Osteoblast (primary cell): ENCODE data around the gene CIROP. TPM values are rescaled to one million over a fixed set of nuclear protein-coding genes. Genes with fewer than 3 reads are reported as not detected.

Experiments used
- DNase-seq: peaks from one replicate; pipeline ENCODE4 v3.0.0; 2011; ENCODE audit warnings: low spot score, mixed read lengths; ENCODE audit not compliant: insufficient read length; ENCODE audit errors: missing footprints
- H2AFZ ChIP-seq: 2 replicates; pipeline ENCODE4 v1.6.0; 2011; ENCODE audit warnings: mild to moderate bottlenecking, low read length
- H3K27ac ChIP-seq: 2 replicates; pipeline ENCODE4 v1.5.1; 2011; ENCODE audit warnings: mild to moderate bottlenecking, low read depth, low read length, moderate library complexity
- H3K27me3 ChIP-seq: 2 replicates; pipeline ENCODE4 v1.6.0; 2012; ENCODE audit warnings: mild to moderate bottlenecking, control low read depth, inconsistent platforms, low read length, moderate library complexity; ENCODE audit not compliant: insufficient read depth
- H3K36me3 ChIP-seq: 2 replicates; pipeline ENCODE4 v1.5.1; 2011; ENCODE audit warnings: mild to moderate bottlenecking, low read length, control low read depth, moderate library complexity; ENCODE audit not compliant: insufficient read depth
- H3K4me1 ChIP-seq: 2 replicates; pipeline ENCODE4 v1.5.1; 2011; ENCODE audit warnings: mild to moderate bottlenecking, low read length, control low read depth, moderate library complexity; ENCODE audit not compliant: insufficient read depth
- H3K4me2 ChIP-seq: 2 replicates; pipeline ENCODE4 v1.6.0; 2011; ENCODE audit warnings: mild to moderate bottlenecking, low read length; ENCODE audit not compliant: insufficient read depth
- H3K4me3 ChIP-seq: fragments of 200-600 bp; sonication (generic); 3 replicates; pipeline ENCODE4 v1.5.1; 2012; ENCODE audit warnings: mild to moderate bottlenecking, low read length, inconsistent platforms; ENCODE audit not compliant: insufficient read depth
- H3K79me2 ChIP-seq: 2 replicates; pipeline ENCODE4 v1.6.0; 2012; ENCODE audit warnings: mild to moderate bottlenecking, low read length, control low read depth, inconsistent platforms; ENCODE audit not compliant: insufficient read depth
- H3K9me3 ChIP-seq: 2 replicates; pipeline ENCODE4 v1.5.1; 2011; ENCODE audit warnings: low read depth, low read length, control low read depth
- H4K20me1 ChIP-seq: 2 replicates; pipeline ENCODE4 v1.6.0; 2012; ENCODE audit warnings: mild to moderate bottlenecking, low read length, control low read depth; ENCODE audit not compliant: insufficient read depth
- total RNA-seq: library from RNA; depleted of rRNA; stranded (reverse); fragments of >200 nt; gene quantifications from 2 replicates; pipeline ENCODE4 v1.2.3, GENCODE V29; 2012
- TF ChIP-seq, protein P1 (sequence below): IDR thresholded peaks from 2 replicates; pipeline ENCODE4 v1.5.1; 2011; ENCODE audit warnings: mild to moderate bottlenecking, low read depth, low read length, moderate library complexity; ENCODE audit errors: extremely low read depth

Gene CIROP
- total RNA-seq, 1 donor, result not detected

DNA sequence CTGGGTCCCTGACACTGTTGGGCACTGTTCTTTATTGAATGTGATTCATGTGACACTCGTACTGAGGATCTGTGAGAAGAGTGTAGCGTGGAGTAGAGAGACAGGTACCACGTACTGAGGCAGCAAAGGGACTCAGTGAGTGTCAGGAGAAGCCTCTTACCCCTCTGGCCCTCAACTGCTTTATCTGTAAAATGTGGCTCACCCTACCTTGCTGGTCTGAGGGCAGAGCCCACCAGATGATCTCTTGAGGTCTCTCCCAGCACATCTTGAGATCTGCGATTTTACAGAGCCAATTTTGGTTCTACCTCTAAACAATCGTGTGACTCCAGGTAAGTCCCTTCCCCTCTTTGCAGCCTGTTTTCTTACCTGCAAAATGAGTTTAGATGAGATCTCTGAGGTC, 11.1 kb upstream of the CIROP start:
- Histone ChIP-seq H3K27ac (peak overlapping the region; percentile 92), H3K36me3 (no peaks in the 10 kb centered on the region), H3K4me1 (peaks cover 34% of the 10 kb centered on the region), H3K4me3 (no peak overlapping the region), H3K27me3 (no peaks in the 10 kb centered on the region), H3K4me2 (no peak overlapping the region), H3K9me3 (no peaks in the 10 kb centered on the region), H2AFZ (no peak overlapping the region), H4K20me1 (no peaks in the 10 kb centered on the region), H3K79me2 (no peaks in the 10 kb centered on the region)
- no peak for DNase-seq
- TF ChIP-seq, protein P1, sequence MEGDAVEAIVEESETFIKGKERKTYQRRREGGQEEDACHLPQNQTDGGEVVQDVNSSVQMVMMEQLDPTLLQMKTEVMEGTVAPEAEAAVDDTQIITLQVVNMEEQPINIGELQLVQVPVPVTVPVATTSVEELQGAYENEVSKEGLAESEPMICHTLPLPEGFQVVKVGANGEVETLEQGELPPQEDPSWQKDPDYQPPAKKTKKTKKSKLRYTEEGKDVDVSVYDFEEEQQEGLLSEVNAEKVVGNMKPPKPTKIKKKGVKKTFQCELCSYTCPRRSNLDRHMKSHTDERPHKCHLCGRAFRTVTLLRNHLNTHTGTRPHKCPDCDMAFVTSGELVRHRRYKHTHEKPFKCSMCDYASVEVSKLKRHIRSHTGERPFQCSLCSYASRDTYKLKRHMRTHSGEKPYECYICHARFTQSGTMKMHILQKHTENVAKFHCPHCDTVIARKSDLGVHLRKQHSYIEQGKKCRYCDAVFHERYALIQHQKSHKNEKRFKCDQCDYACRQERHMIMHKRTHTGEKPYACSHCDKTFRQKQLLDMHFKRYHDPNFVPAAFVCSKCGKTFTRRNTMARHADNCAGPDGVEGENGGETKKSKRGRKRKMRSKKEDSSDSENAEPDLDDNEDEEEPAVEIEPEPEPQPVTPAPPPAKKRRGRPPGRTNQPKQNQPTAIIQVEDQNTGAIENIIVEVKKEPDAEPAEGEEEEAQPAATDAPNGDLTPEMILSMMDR, result no peak

DNA sequence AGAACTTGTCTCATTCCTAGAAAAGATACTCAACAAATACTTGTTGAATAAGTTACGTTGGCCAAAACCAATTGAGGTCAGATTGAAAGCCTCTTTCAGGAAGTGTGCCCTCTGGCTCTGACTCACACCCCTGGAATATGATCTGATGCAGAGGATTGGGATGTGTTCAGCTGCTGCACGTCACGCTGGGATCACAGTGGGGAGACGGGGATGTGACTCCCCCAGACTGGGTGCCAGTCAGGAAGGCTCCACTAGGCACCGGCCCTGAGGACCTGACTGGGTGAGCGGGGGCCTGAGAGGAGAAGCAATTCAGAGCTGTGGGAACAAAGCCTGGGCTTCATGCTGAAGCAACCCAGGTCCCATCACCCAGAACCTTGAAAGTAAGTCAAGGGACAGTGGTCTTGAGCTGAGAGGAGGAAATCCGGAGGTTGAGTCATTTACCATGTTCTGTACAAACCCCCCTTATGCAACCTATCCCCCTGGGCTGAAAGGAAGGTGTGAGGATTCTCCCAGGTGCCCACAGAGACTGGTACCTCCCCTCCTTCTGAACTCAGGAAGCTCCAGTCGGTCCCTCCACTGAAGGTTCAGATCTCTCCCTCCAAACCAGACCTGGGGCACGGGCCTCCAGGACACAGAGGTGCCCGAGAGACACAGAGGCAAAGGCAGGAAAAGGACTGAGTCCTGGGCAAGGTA, 10.4 kb upstream of the CIROP start:
- peak overlapping the region; percentile 27 for H3K4me3 ChIP-seq
- H4K20me1 ChIP-seq, result no peaks in the 10 kb centered on the region
- TF ChIP-seq, protein P1, result no peak
- DNase-seq, result peak; percentile 98
- H3K79me2 ChIP-seq, result no peaks in the 10 kb centered on the region
- no peaks in the 10 kb centered on the region for H3K27me3 ChIP-seq
- peak overlapping the region; percentile 92 for H3K27ac ChIP-seq
- peak overlapping the region; percentile 17 for H2AFZ ChIP-seq
- H3K4me2 ChIP-seq, result peak overlapping the region; percentile 66
- no peaks in the 10 kb centered on the region for H3K9me3 ChIP-seq
- peaks cover 34% of the 10 kb centered on the region for H3K4me1 ChIP-seq
- H3K36me3 ChIP-seq, result no peaks in the 10 kb centered on the region

DNA sequence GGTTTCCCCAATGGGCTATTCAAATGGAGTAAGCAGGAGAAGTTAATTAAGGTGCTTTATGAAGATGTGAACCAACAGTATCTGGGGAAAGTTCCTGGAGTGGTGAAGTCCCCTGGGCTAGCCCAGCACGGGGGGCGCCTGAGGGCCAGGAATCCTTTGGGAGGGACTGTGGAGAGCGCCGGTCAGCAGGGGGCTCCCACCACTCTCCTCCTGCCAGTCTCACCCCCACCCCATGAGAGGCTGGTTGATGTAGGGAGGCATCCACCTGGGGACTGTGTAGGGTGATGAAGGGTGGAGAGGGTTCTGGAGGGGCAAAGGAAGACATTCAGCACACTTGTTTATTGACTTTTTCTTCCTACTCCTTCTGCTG, 9.9 kb upstream of the CIROP start:
- Histone ChIP-seq H2AFZ (no peak overlapping the region), H3K4me3 (peak overlapping the region; percentile 36), H4K20me1 (no peaks in the 10 kb centered on the region), H3K79me2 (no peaks in the 10 kb centered on the region), H3K9me3 (no peaks in the 10 kb centered on the region), H3K27me3 (no peaks in the 10 kb centered on the region), H3K4me1 (peaks cover 34% of the 10 kb centered on the region), H3K36me3 (no peaks in the 10 kb centered on the region), H3K27ac (peak overlapping the region; percentile 92), H3K4me2 (peak overlapping the region; percentile 66)
- TF ChIP-seq, protein P1, result no peak
- DNase-seq, result no peak

DNA sequence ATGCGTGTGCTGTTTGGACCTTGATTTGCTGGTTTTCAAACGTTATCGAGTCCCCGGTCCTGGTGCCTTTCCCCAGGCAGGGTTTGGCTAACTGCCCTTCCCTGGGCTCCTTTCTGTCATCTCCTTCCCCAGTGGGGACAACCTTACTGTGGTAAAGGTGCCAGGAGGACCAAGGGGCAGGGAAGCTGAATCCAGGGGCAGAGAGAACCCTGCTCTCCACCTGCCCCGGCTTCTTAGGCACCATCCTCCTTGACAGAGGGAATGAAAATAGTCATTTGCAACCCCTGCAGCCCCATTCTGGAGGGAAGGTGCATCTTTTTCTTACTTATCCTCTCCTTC, 9.3 kb upstream of the CIROP start:
- peak; percentile 65 for DNase-seq
- H3K9me3 ChIP-seq, result no peaks in the 10 kb centered on the region
- H3K79me2 ChIP-seq, result no peaks in the 10 kb centered on the region
- no peak overlapping the region for H3K4me3 ChIP-seq
- H2AFZ ChIP-seq, result peak overlapping the region; percentile 83
- peaks cover 34% of the 10 kb centered on the region for H3K4me1 ChIP-seq
- H3K27ac ChIP-seq, result peak overlapping the region; percentile 92
- H3K4me2 ChIP-seq, result peak overlapping the region; percentile 66
- H4K20me1 ChIP-seq, result no peaks in the 10 kb centered on the region
- H3K36me3 ChIP-seq, result no peaks in the 10 kb centered on the region
- TF ChIP-seq, protein P1, result no peak
- no peaks in the 10 kb centered on the region for H3K27me3 ChIP-seq
